Measurements from ENCODE around the gene MRPL12. TPM values are rescaled to one million over a fixed set of nuclear protein-coding genes. Genes with fewer than 3 reads are reported as not detected.

Gene MRPL12
- total and polyA plus RNA-seq, 2 experiments from 2014 or later, result 4.3 to 78.5 TPM

GRCh38 chr17:81723651-81724209 is 20.6 kb downstream of the MRPL12 start:
- Histone ChIP-seq H3K36me3 (ENCODE audit: low read depth) (no peaks in the 10 kb centered on the region), H3K4me2 (ENCODE audit: unreplicated experiment) (no peak overlapping the region), H3K4me1 (ENCODE audit: insufficient read depth) (no peaks in the 10 kb centered on the region), H4K20me1 (ENCODE audit: insufficient read depth) (no peaks in the 10 kb centered on the region), H3K27me3 (replicated peaks; ENCODE audit: insufficient read depth) (0 out of 2 replicates have a peak, but pooled peaks cover 4% of the 10 kb centered on the region), H3K9ac (no peak overlapping the region), H3K79me2 (ENCODE audit: insufficient read depth) (no peaks in the 10 kb centered on the region), H3K9me3 (ENCODE audit: low read depth) (no peaks in the 10 kb centered on the region), H3F3A (ENCODE audit: insufficient read depth) (no peaks in the 10 kb centered on the region), H3K9me2 (ENCODE audit: insufficient read depth) (no peaks in the 10 kb centered on the region), H2AFZ (no peak overlapping the region), H3K27ac (no peak overlapping the region), H3K4me3 (no peak overlapping the region)
- WGBS, 2 experiments (ENCODE audit: low coverage in 1 of 2, low lambda C conversion rate in 2 of 2, missing lambda C conversion rate in 2 of 2), result 64% methylated on average over 12 of the region's 12 CpGs
- no peak for TF ChIP-seq EZH2 (IDR thresholded peaks at IDR 0.05; ENCODE audit: insufficient read depth, poor library complexity, severe bottlenecking)
- TF ChIP-seq EZH2phosphoT487 (IDR thresholded peaks at IDR 0.05; ENCODE audit: insufficient read depth, low read depth), result no peak
- DNase-seq, result no peak
- in situ Hi-C loops (cut with MboI), result no loop called here

DNA sequence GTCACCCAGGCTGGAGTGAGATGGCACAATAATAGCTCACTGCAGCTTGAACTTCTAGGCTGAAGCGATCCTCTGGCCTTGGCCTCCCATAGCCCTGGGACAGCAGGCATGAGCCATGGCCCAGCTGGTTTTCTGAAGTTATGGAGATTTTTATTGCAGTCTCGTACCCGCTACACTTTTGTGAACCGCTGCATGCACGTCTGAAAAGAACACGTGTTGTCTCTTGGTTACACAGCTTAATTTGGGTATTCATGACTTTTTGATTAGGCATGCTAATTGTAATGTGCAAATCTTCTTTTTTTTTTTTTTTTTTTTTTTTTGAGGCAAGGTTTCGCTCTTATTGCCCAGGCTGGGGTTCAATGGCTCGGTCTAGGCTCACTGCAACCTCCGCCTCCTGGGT is 22.3 kb downstream of the MRPL12 start:
- WGBS, 2 experiments (ENCODE audit: low coverage in 1 of 2, low lambda C conversion rate in 2 of 2, missing lambda C conversion rate in 2 of 2), result 54 to 56% methylated on average over 9 of the region's 9 CpGs
- H3K27ac ChIP-seq, result no peak overlapping the region
- no peaks in the 10 kb centered on the region for H3K4me1 ChIP-seq (ENCODE audit: insufficient read depth)

GRCh38 chr17:81726004-81726403 is 22.8 kb downstream of the MRPL12 start:
- DNase-seq, result no peak
- Histone ChIP-seq H3K4me3 (no peak overlapping the region), H3K9me3 (ENCODE audit: low read depth) (no peaks in the 10 kb centered on the region), H3K79me2 (ENCODE audit: insufficient read depth) (no peaks in the 10 kb centered on the region), H3K36me3 (ENCODE audit: low read depth) (no peaks in the 10 kb centered on the region), H3K27ac (no peak overlapping the region), H3K27me3 (replicated peaks; ENCODE audit: insufficient read depth) (0 out of 2 replicates have a peak, but pooled peaks cover 4% of the 10 kb centered on the region), H3F3A (ENCODE audit: insufficient read depth) (no peaks in the 10 kb centered on the region; the same call in 1 of the 2 replicates), H3K9ac (no peak overlapping the region), H2AFZ (no peak overlapping the region), H4K20me1 (ENCODE audit: insufficient read depth) (no peaks in the 10 kb centered on the region), H3K4me1 (ENCODE audit: insufficient read depth) (peaks cover 1% of the 10 kb centered on the region), H3K9me2 (ENCODE audit: insufficient read depth) (no peaks in the 10 kb centered on the region), H3K4me2 (ENCODE audit: unreplicated experiment) (no peak overlapping the region)
- TF ChIP-seq EZH2phosphoT487 (IDR thresholded peaks at IDR 0.05; ENCODE audit: insufficient read depth, low read depth), result no peak
- no peak for TF ChIP-seq EZH2 (IDR thresholded peaks at IDR 0.05; ENCODE audit: insufficient read depth, poor library complexity, severe bottlenecking)
- in situ Hi-C loops (cut with MboI), result no loop called here
- WGBS, 2 experiments (ENCODE audit: low coverage in 1 of 2, low lambda C conversion rate in 2 of 2, missing lambda C conversion rate in 2 of 2), result 72 to 81% methylated on average over 9 of the region's 9 CpGs

More for the DNA sequence above, 22.3 kb downstream of the MRPL12 start:
- TF ChIP-seq EZH2phosphoT487 (IDR thresholded peaks at IDR 0.05; ENCODE audit: insufficient read depth, low read depth), result no peak
- no peak for TF ChIP-seq EZH2 (IDR thresholded peaks at IDR 0.05; ENCODE audit: insufficient read depth, poor library complexity, severe bottlenecking)
- H3K4me2 ChIP-seq (ENCODE audit: unreplicated experiment), result no peak overlapping the region
- no peaks in the 10 kb centered on the region for H3K79me2 ChIP-seq (ENCODE audit: insufficient read depth)
- in situ Hi-C loops (cut with MboI), result no loop called here
- H3K4me3 ChIP-seq, result no peak overlapping the region
- no peaks in the 10 kb centered on the region for H4K20me1 ChIP-seq (ENCODE audit: insufficient read depth)
- H3K9ac ChIP-seq, result no peak overlapping the region
- H3F3A ChIP-seq (ENCODE audit: insufficient read depth), result no peaks in the 10 kb centered on the region
- no peaks in the 10 kb centered on the region for H3K9me2 ChIP-seq (ENCODE audit: insufficient read depth)
- H3K27me3 ChIP-seq (replicated peaks; ENCODE audit: insufficient read depth), result 0 out of 2 replicates have a peak, but pooled peaks cover 4% of the 10 kb centered on the region
- no peaks in the 10 kb centered on the region for H3K9me3 ChIP-seq (ENCODE audit: low read depth)
- H2AFZ ChIP-seq, result no peak overlapping the region
- no peaks in the 10 kb centered on the region for H3K36me3 ChIP-seq (ENCODE audit: low read depth)
- DNase-seq, result no peak

DNA sequence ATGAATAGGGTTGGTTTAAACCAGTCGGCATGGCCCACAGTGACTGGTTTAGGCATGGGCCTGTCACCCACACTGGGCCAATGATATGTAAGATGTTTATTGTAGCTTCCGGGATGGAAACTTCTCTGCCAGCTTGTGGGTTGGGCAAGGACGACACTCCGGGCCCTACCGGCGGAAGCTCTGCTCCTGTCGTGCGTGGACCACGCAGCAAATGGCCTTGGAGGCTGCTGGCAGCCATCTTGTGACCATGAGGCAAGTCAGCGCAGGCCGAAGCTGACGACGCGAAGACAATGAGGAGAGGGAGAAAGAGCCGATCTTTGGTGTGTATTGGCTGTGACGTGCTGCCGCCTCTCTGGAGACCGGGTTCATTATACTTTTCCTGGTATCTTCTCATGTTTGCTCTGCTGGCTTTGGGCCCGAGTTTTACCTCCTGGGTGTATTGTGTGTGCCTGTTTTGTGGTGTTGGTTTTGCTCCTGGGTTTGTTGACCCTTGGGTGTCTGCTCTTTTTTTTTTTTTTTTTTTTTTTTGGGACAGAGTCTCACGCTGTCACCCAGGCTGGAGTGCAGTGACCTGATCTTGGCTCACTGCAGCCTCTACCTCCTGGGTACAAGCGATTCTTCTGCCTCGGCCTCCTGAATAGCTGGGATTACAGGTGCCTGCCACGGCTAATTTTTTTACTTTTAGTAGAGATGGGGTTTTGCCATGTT is 24.3 kb downstream of the MRPL12 start:
- no peaks in the 10 kb centered on the region for H4K20me1 ChIP-seq (ENCODE audit: insufficient read depth)
- no peak for DNase-seq
- in situ Hi-C loops (cut with MboI), result no loop called here
- H3K36me3 ChIP-seq (ENCODE audit: low read depth), result no peaks in the 10 kb centered on the region
- H3K4me1 ChIP-seq (ENCODE audit: insufficient read depth), result peaks cover 6% of the 10 kb centered on the region
- no peaks in the 10 kb centered on the region; the same call in 1 of the 2 replicates for H3F3A ChIP-seq (ENCODE audit: insufficient read depth)
- H3K4me2 ChIP-seq (ENCODE audit: unreplicated experiment), result no peak overlapping the region
- no peak overlapping the region for H3K27ac ChIP-seq
- H3K9me2 ChIP-seq (ENCODE audit: insufficient read depth), result no peaks in the 10 kb centered on the region
- H3K9me3 ChIP-seq (ENCODE audit: low read depth), result no peaks in the 10 kb centered on the region
- TF ChIP-seq EZH2 (IDR thresholded peaks at IDR 0.05; ENCODE audit: insufficient read depth, poor library complexity, severe bottlenecking) (no peak), EZH2phosphoT487 (IDR thresholded peaks at IDR 0.05; ENCODE audit: insufficient read depth, low read depth) (no peak)
- 0 out of 2 replicates have a peak, but pooled peaks cover 4% of the 10 kb centered on the region for H3K27me3 ChIP-seq (replicated peaks; ENCODE audit: insufficient read depth)
- 81 to 83% methylated on average over 22 to 23 of the region's 23 CpGs for WGBS, 2 experiments (ENCODE audit: low coverage in 1 of 2, low lambda C conversion rate in 2 of 2, missing lambda C conversion rate in 2 of 2)
- no peak overlapping the region for H2AFZ ChIP-seq
- H3K9ac ChIP-seq, result no peak overlapping the region
- no peaks in the 10 kb centered on the region for H3K79me2 ChIP-seq (ENCODE audit: insufficient read depth)
- H3K4me3 ChIP-seq, result no peak overlapping the region

All from GM23248 (cell line).